ENCODE measurements around the gene REXO4.
"Not testable (repeated sequence)": the region's sequence is repeated elsewhere in the genome, so short reads cannot be mapped to it uniquely, and the experiment has no call there.

REXO4 gene

DNA sequence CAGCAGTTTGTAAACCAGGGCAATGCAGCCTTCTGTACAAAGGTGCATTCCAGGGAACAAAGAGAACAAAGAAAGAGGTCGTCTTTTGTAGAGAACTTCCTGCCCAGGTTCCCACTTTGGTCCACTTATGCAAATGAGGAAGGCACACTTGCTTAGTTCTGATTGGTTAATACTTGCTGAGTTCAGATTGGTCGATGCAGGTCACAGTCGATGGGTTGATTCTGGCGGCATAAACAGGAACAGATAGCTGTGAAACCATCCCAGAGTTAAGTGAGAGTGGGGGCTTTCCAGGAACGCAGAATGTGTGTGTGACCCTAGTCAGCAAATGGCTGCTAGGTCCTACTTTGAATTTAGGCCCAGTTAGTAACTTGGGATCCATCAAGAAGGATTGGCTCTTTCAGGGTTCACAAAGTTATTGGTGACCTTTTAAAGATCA lies 2.6 kb upstream of the REXO4 start:
- no peak for DNase-seq

DNA sequence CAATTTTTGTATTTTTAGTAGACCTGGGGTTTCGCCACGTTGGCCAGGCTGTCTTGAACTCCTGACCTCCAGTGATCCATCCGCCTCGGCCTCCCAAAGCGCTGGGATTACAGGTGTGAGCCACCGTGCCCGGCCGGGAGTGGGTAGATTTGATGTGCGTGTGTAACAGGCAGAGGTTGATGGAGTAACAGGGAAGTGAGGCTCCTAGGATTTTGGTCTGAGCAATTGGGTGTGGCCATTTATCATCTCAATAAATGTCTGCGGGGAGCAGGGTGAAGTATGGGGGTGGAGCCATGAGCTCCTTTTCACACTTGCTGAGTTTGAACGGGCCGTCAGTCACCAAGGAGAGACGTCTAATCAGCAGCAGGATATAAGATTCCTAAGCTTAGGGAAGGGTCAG lies 1.2 kb upstream of the REXO4 start:
- DNase-seq = no peak

DNA sequence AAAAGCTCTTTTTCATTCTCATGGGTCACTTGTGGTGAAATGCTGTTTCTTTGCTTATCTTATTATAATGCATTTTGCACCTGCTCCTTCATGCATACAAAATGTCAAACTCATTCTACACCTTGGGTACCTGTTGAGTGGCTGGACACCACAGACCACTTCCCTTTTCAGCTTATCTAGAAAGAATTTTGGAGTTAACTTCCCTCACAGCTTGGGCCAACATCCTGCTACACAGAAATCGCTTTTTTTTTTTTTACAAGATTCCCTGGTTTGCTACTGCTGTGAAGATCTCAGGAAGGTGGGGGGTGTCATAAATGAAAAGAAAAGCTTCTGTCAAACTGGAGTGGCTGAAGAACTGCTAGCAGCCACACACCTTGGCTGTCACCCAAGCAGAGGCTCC lies 2.6 kb downstream of the REXO4 start:
- no peak for DNase-seq

DNA sequence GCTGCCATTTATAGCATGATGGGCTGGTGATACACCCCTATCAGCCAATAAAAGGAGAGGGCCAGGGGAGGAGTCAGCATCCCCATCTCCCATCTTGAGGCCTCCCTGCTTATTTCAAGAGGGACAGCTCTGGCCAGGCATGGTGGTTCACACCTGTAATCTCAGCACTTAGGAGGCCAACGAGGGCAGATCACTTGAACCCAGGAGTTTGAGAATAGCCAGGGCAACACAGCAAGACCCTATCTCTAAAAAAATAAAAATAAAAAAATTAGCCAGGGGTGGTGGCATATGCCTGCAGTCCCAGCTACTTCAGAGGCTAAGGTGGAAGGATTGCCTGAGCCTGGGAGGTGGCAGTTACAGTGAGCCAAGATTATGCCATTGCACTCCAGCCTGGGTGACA lies 9.8 kb downstream of the REXO4 start:
- no peak for DNase-seq

DNA sequence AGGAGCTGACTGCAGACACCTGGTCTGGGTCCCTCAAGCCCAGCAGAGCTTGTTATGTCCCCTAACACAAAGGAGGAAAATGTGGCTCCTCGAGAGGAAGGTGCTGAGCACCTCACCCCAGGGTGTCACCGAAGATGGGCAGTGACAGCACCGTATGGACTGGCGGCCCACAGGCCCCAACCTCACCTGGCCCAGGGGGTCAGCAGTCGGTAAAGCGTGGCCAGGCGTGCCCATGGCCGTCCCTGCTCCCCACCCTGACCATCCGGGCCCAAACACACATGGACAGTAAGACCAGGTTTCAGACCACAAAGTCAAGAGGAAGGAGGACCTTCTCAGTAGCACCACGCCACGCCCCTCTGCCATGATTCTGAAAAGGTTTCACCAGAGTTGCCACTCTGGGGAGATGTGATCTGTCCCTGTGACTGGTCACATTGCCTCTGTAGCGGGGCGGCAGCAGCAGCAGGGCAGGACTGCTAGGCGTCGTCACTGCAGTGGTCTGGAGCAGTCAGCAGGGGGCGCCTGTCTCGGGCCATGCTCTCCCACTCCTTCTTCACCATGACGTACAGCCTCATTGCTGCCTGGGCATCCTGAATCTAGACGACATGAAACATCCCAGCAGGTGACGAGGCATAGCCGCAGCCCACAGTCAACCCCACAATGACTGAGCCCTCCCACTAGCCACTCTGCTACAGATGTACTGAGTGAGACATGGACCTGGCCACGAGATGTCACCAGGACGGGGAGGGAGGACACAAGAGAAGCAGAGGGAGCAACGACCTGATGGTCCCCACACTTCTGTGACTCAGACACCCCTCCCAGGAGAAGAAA lies 11.1 kb downstream of the REXO4 start:
- peak; percentile 47 to 67 (median 56) for DNase-seq

DNA sequence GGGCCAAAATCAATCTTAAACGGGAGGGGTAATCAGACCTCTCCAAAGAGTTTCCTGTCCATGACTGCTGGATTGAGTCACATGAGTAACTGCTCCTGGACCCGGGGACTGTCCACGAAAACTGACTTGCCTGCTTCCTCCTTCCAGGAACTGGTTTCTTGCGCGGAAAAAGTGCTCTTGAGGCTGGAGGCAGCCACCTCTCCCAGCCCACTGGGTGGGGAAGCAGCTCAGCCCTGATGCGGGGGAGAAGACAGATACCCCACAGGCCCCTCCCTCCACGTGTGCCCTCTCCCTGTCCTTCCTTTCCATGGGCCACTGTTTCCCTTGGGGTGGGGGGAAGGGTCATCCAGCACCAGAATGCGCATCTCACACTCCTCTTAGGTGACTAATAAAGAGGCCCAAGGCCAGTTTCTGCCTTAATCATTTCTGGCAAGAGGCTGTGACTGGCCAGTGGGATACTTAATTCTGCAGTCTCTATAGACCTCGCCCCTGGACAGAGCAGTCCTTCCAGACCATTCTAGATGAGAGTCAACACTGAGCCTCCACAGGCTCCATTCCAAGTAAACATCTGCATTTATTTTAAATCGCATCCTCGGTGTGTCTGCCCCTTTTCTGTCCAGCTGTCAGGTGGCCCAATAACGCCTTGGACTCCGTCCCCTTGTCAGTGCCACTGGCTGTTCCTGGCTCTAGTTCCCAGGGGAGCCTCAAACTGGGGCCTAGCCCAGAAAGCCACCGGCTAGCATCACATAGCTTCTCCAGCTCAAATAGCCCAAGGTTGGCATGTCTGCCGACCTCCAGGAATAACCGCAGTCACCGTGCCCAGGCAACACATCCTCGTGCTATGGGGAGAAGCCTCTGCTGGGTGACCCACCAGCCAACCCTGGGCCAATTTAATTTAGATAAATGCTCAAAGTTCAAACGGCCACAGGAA lies 12.0 kb downstream of the REXO4 start:
- no peak for DNase-seq

DNA sequence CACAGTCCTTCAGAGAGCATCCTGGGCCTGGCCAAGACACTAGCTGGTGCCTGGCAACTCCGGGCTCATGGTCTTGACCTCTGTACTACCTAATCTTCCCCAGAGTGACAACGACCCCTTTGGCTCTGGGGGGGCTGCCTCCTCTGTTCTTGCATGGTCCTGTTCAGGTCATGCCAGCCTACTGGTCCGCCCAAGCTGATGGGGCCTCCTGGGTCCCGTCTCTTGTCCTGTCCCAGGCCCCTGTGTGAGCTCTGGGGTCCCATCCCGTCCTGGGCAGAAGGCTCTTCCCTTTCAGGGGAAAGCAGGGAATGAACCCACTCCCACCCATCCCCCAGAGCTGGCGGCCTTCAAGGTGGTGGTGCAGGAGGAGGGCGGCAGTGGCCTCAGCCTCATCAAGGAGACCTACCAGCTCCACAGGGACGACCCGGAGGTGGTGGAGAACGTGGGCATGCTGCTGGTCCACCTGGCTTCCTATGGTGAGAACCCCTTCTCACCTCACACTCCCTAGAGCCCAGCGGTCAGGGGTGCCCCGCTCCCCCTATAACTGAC lies 13.3 kb downstream of the REXO4 start:
- no peak for DNase-seq

DNA sequence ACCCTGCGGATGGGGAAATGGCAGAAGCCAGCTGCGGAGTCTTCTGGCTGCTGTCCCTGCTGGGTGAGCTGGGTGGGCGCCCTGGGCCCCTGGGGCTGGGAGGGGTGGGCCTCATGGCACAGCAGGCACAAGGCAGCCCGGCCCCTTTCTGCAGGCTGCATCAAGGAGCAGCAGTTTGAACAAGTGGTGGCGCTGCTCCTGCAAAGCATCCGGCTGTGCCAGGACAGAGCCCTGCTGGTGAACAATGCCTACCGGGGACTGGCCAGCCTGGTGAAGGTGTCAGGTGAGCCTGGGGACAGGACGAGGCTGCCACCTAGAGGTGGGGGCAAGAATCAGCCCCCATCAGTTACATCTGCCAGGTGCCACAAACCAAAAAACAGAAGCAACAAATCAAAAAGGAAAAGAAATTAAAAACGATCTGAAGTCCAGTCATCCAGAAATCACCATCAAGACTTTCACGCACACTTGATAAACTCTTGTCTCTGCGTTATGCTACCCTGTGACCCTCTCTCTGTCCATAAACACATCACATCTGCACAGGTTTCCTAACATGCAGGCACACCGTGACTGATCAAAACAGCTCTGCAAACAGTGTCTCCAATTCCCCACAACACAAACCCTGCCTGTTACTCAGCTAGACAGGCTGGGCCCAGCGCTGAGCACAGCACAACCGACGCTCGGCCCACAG lies 13.9 kb downstream of the REXO4 start:
- peak; percentile 9 to 53 (median 40) for DNase-seq

DNA sequence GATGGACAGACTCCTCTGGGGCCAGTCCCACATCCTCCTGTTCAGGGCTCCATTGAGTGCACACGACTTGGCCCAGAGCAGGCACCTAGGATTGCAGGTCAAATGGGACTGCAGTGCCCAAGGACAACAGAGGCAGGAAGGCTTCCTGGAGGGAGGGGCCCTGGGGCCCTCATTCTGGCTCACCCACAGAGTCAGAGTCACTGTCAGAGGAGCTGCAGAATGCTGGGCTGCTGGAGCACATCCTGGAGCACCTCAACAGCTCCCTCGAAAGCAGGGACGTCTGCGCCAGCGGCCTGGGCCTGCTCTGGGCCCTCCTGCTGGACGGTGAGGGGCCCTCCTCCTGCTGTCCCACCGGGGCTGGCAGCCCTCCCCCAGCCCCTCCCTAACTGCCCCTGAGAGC lies 15.1 kb downstream of the REXO4 start:
- no peak for DNase-seq

DNA sequence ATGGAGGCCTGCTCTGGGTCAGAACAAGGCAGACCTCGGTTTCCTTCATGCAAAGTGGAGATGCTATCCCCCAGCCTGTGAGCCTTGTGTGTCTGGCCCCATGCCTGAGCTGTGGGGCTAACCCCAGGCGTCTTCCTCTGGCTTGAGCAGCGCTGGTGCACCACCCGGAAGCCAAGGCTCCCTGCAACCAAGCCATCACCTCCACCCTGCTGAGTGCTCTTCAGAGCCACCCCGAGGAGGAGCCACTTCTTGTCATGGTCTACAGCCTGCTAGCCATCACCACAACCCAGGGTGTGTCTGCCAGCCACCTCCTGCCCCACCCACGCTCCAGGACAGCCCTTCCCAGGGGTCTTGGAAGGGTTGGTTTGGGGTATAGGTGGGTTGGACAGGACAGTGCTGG lies 16.2 kb downstream of the REXO4 start:
- no peak for DNase-seq

DNA sequence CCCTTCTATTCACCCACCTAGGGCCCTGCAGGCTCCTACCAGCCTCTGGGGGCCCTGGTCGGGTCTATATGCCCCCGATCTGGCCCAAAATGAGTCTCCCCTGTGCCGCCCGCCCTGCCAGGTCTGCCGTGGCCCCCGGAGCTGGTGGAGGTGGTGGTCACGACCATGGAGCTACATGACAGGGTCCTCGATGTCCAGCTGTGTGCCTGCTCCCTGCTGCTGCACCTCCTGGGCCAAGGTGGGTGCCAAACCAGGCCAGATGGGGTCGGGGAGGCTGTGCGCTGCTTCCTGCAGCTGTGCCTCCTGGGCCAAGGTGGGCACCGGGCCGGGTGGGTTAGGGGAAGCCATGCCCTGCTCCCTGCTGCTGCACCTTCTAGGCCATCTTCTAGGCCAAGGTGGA lies 17.5 kb downstream of the REXO4 start:
- DNase-seq = no peak

DNA sequence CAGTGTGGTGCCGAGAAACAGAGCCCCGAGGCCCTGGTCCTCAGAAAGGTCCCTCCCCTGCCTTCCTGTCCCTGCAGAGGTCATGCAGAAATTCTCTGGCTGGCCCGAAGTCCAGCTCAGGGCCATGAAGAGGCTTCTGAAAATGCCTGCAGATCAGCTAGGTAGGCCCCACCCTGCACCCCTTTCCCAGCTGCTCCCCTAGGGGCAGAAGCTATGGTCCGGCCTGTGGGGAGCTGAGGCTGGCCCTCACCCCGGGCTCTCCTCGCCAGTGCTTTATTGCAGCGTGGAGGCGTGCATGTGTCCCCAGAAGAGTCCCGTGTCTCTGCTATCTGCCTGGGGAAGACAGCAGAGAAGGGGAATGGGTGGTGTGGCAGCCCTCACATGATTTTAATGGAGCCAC lies 19.9 kb downstream of the REXO4 start:
- no peak for DNase-seq

DNA sequence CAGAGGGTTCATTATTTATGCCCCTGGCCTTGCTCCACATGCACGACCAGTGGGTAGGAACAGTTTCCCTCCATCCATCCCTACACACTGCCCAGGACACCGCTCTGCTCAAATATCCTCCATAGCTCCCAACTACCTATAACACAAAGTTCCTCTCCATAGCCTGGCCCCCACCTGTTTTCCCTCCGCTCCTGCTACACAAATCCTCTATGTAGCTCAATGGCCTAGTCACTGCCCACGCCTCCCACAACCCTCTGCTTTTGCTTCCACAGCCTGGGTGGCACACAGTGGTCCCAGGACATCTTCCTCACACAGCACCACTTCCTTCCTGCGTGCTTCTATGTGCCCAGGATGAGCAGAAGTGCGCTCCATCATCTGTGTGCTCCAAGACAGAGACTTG lies 20.4 kb downstream of the REXO4 start:
- no peak for DNase-seq

DNA sequence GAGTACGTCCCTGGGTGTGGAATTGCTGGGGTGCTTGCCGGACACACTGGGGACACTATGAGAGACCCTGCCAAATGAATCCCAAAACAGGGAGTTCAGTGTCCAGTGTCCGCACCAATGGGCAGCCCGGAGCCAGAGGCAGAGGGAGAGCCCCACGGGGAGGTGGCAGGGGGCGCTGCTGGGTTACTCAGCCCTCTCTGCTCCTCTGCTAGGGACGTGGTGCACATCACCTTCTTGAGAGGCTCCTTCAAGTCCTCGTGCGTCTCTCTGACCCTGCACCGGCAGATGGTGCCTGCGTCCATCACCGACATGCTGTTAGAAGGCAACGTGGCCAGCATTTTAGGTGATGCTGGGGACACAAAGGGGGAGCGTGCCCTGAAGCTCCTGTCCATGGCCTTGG lies 20.9 kb downstream of the REXO4 start:
- DNase-seq = no peak

DNA sequence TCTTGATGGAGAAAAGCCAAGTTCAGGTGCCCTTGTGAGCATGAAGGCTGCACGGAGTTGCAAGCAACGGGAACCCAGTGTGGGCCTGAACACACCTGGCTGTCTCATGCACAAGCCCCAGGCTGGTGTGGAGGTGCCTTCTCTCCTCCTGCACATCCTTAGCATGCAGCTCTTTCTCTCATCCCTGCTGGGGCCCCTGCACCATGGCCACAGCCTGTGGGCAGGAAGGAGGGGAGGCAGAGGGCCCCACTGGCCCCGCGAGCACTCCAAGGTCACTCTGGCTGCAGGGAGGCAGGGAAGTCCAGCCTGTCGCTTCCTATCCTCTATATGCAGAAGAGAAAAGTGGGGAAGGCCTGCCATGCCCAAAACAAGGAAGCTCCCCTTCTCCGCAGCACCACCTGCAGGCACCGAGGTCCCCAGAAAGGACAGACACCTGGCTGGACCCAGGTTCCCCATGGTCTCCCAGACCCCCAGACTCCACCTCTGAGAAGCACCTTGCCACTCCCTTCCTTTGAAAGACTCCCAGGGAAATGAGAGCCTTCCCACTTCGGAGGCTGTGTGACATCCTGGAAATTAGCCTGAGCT lies 23.0 kb downstream of the REXO4 start:
- no peak for DNase-seq

DNA sequence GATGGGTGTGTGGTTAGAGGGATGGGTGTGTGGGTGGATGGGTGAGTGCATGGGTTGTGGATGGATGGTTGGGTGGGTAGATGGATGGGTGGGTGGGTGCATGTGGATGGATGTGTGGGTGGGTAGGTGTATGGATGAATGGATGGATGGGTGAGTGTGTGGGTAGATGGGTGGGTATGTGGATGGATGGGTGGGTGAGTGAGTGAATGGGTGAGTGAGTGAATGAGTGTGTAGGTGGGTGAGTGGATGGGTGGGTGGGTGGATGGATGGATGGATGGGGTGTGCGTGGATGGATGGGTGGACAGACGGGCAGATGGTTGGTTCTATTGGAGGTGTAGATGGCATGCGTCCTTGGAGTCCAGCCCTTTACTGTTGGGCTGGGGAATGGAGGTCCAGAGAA lies 24.4 kb downstream of the REXO4 start:
- no peak for DNase-seq

DNA sequence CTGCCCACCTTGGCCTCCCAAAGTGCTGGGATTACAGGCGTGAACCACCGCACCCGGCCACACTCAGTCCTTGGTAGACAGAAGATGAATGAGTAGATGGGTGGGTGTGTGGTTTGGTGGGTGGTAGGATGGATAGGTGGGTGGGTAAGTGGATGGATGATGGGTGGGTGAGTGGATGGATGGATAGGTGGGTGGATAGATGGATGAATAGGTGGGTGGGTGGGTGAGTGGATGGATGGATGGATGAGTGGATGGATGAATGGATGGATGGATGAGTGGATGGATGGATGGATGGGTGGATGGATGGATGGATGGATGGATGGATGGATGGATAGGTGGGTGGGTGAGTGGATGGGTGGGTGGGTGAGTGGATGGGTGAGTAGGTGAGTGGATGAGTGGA lies 25.5 kb downstream of the REXO4 start:
- DNase-seq = not testable (repeated sequence)

DNA sequence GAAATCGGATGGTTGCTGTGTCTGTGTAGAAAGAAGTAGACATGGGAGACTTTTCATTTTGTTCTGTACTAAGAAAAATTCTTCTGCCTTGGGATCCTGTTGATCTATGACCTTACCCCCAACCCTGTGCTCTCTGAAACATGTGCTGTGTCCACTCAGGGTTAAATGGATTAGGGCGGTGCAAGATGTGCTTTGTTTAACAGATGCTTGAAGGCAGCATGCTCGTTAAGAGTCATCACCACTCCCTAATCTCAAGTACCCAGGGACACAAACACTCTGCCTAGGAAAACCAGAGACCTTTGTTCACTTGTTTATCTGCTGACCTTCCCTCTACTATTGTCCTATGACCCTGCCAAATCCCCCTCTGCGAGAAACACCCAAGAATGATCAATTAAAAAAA lies 26.4 kb downstream of the REXO4 start:
- DNase-seq = not testable (repeated sequence)

DNA sequence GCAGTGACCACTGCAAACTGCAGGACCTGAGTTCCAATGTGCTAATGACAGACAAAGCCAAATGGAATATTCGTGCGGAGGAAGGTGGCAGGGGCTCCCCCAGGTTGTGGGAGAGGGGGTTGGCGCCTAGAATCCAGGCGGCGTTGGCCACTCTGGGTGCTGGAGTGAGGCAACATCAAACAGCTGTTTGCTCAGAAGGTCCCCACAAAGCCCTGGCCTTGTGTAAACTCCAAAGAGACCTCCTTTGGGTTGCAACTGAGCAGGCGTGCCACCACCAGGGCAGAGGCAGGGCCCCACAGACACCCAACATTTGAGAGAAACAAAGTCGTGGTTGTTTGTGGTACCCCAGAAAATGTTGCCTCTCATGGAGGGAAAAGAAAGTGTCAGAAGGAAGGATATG lies 27.1 kb downstream of the REXO4 start:
- DNase-seq = no peak

DNA sequence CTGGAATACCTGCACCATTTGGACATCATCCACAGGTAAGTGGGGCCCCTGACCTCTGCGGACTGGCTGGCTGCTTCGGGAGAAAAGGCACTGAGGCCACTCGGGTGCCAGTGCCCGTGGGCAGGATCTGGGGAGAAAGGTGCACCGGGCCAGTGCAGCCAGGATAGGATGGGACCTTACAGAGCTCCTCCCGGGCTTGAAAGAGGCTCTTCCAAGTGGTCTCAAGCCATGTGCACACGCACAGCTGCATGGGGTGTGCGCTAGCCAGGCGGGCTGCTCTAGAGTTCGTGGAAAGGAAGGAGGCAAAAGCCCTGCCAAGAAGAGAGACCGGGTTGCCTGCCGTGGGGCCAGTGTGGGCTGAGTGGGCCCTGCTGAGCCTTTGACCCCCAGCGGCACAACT lies 28.2 kb downstream of the REXO4 start:
- no peak for DNase-seq

DNA sequence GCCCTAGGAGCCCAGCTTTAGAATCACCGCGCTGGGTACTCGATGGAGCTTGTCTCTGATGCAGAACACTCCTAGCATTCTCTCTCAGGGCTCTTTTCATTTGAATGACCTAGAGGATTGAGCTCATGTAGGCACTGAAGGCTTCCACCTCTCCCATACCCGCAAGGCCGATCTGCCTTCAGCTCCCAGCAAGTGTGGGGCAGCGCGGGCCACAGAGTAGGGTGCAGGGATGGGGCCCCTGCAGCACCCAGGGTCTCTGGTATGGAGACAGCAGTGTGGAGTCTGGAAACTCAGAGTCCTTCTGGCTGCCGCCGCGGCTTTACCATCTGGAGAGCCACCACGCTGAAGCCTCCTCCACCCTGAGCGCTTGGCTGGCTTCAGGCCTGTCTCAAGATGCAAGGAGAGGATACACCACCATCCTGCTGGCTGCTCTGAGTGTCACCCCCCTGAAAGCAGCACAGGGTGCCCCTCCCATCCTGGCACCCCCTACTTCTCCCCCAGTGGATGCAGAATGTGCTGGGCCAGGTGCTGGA lies 28.7 kb downstream of the REXO4 start:
- no peak for DNase-seq

DNA sequence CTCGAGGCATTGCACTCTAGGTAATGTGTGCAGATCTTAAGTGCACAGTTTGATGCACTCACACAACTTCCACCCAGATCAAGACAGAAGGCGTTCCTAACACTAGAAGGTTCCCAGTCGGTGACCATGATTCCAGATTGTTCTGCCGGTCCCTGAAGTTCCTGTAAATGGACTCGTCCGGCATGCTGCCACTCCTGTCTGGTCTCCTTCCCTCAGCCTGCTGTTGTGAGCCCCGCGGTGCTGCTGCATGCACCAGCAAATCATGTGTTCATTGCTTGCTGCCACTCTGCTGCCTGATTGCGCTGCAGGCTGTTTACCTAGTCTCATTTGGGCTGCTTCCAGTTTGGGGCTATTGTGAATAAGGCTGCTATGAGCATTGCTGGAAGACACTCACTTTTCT lies 30.1 kb downstream of the REXO4 start:
- DNase-seq = no peak

DNA sequence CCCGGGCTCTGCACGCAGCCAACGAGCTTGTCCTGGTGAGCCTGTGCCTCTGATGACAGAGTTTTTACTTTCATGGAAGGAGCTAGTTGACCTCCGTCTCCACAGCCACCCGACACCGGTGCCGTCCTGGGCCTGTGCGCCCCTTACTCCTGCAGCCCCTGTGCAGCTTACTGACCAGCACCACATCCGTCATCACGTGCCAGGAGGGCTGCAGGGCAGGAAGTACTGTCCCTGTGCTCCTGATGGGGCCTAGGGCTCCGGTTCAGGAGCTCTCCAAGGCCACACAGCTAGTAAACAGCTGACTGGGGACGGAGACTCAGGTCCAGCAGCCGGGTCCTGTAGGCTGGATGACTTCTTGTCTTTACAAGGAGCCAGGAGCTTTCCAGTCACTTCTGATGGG lies 31.5 kb downstream of the REXO4 start:
- no peak for DNase-seq
